Measurements from ENCODE around the gene NTSR2. TPM values are rescaled to one million over a fixed set of nuclear protein-coding genes. Genes with fewer than 3 reads are reported as not detected.

The NTSR2 gene
- total and polyA plus RNA-seq, 2 experiments from 2014 or later, result 0.10 TPM; not detected in 1

- peaks cover 53% of the 10 kb centered on the region for H3K36me3 Mint-ChIP-seq (ENCODE audit: low read depth)
- no peak for ATAC-seq
- no peaks in the 10 kb centered on the region for H3K79me2 ChIP-seq (replicated peaks; ENCODE audit: insufficient read depth)
- peaks cover 9% of the 10 kb centered on the region for H3K27me3 Mint-ChIP-seq (ENCODE audit: insufficient read depth, low read depth, poor library complexity)
- peaks cover 4% of the 10 kb centered on the region; the same call in 1 of the 2 replicates for H4K20me1 ChIP-seq (replicated peaks; ENCODE audit: insufficient read depth)
- DNase-seq (ENCODE audit: low spot score), result no peak
- no peaks in the 10 kb centered on the region for H3K4me1 ChIP-seq (ENCODE audit: insufficient read depth)
- H3K4me3 ChIP-seq, result no peak overlapping the region
- H2AFZ ChIP-seq, result no peak overlapping the region
- no peaks in the 10 kb centered on the region for H3F3A ChIP-seq (replicated peaks; ENCODE audit: low read depth)
- H3K4me2 ChIP-seq, result no peak overlapping the region
- H3K36me3 ChIP-seq (ENCODE audit: insufficient read depth), result no peaks in the 10 kb centered on the region
- H3K27ac ChIP-seq (ENCODE audit: low read depth), result no peak overlapping the region
- no peak overlapping the region for H3K4me3 Mint-ChIP-seq
- TF ChIP-seq CREB1 (CRISPR knock-in tag; IDR thresholded peaks at IDR 0.05; ENCODE audit: low read depth) (no peak), EZH2phosphoT487 (IDR thresholded peaks at IDR 0.05; ENCODE audit: unreplicated experiment) (no peak), EZH2 (IDR thresholded peaks at IDR 0.05; ENCODE audit: low read depth, unreplicated experiment) (no peak), STAT1 (IDR thresholded peaks at IDR 0.05; ENCODE audit: unreplicated experiment) (no peak), CTCF (conservative IDR thresholded peaks at IDR 0.05; ENCODE audit: low read depth in 2 of 2) (no peak), ZNF462 (CRISPR knock-in tag; IDR thresholded peaks at IDR 0.05) (no peak), ZNF331 (CRISPR knock-in tag; IDR thresholded peaks at IDR 0.05; ENCODE audit: low read depth) (no peak), POLR2AphosphoS5 (IDR thresholded peaks at IDR 0.05; ENCODE audit: low read depth) (no peak), NANOG (IDR thresholded peaks at IDR 0.05; ENCODE audit: borderline replicate concordance) (no peak)
- no peaks in the 10 kb centered on the region for H3K9me2 ChIP-seq (ENCODE audit: insufficient read depth)
- H3K27me3 ChIP-seq (ENCODE audit: insufficient read depth), result no peaks in the 10 kb centered on the region
- no peaks in the 10 kb centered on the region; the same call in 2 of the 3 replicates for H3K9me3 Mint-ChIP-seq
- no peak overlapping the region for H3K27ac Mint-ChIP-seq
- H3K4me1 Mint-ChIP-seq, result no peaks in the 10 kb centered on the region; the same call in 2 of the 3 replicates
Observed at GRCh38 chr2:11615209-11615608, 54.8 kb downstream of the NTSR2 start.
